HG03060 (cell line): ENCODE results near the gene FHIT.

ENCODE experiments used
- ATAC-seq: cut with Tn5 transposase; IDR thresholded peaks from one replicate; pipeline ENCODE4 v1.9.1; 2021; ENCODE audit warnings: low read depth, moderate number of reproducible peaks; ENCODE audit not compliant: unreplicated experiment

Gene FHIT

GRCh38 chr3:60323180-60323579 lies 928.1 kb downstream of the FHIT start:
- ATAC-seq: no peak

- ATAC-seq: no peak
These were observed 928.9 kb downstream of the FHIT start for GRCh38 chr3:60322298-60322856.

GRCh38 chr3:60319179-60319858 lies 931.9 kb downstream of the FHIT start:
- no peak for ATAC-seq

GRCh38 chr3:60316121-60316797 lies 935.0 kb downstream of the FHIT start:
- ATAC-seq: no peak

GRCh38 chr3:60313951-60314461 lies 937.2 kb downstream of the FHIT start:
- ATAC-seq: no peak

GRCh38 chr3:60313231-60313798 lies 937.9 kb downstream of the FHIT start:
- ATAC-seq: no peak

- ATAC-seq: no peak
These were observed 941.5 kb downstream of the FHIT start for GRCh38 chr3:60309539-60310268.

- ATAC-seq: no peak
These were observed 942.4 kb downstream of the FHIT start for GRCh38 chr3:60308808-60309207.

- ATAC-seq: no peak
These were observed 943.6 kb downstream of the FHIT start for GRCh38 chr3:60307562-60308199.

- ATAC-seq: no peak
These were observed 947.1 kb downstream of the FHIT start for GRCh38 chr3:60304112-60304511.

- ATAC-seq: no peak
These were observed 948.1 kb downstream of the FHIT start for GRCh38 chr3:60303160-60303559.

GRCh38 chr3:60301142-60301541 lies 950.1 kb downstream of the FHIT start:
- ATAC-seq: no peak

GRCh38 chr3:60298141-60298540 lies 953.1 kb downstream of the FHIT start:
- no peak for ATAC-seq

- ATAC-seq: no peak
These were observed 957.1 kb downstream of the FHIT start for GRCh38 chr3:60294181-60294580.

- no peak for ATAC-seq
These were observed 960.1 kb downstream of the FHIT start for GRCh38 chr3:60291115-60291514.

- ATAC-seq: no peak
These were observed 961.1 kb downstream of the FHIT start for GRCh38 chr3:60290122-60290492.

GRCh38 chr3:60289341-60290121 lies 961.7 kb downstream of the FHIT start:
- no peak for ATAC-seq

GRCh38 chr3:60282866-60283265 lies 968.4 kb downstream of the FHIT start:
- ATAC-seq: no peak

GRCh38 chr3:60281970-60282369 lies 969.3 kb downstream of the FHIT start:
- no peak for ATAC-seq
